Gastroesophageal sphincter (tissue), 3 donors: ENCODE data around the gene BMERB1.

Experiments
- CTCF ChIP-seq, 4 experiments: fragments of 200-600 bp in 2 of 4; fragments of 450-650 bp in 2 of 4; sonication (generic) in 1 of 4; IDR thresholded peaks; one replicate each; pipeline ENCODE4 v1.5.1; 2017 to 2019; ENCODE audit warnings: antibody characterized with exemption in 4 of 4, mild to moderate bottlenecking in 2 of 4, moderate library complexity in 2 of 4
- POLR2A ChIP-seq, 2 donors: fragments of 450-650 bp; IDR thresholded peaks; one replicate each; pipeline ENCODE4 v1.6.1; 2017; ENCODE audit warnings: antibody characterized with exemption in 2 of 2, mild to moderate bottlenecking in 2 of 2, moderate library complexity in 1 of 2

- TF ChIP-seq CTCF (IDR thresholded peaks at IDR 0.05) (no peak), POLR2A (IDR thresholded peaks at IDR 0.05) (no peak)
These were observed 187.1 kb downstream of the BMERB1 start for GRCh38 chr16:15621456-15621855.
